ENCODE measurements around the gene ANGPTL7.

ANGPTL7 gene

DNA sequence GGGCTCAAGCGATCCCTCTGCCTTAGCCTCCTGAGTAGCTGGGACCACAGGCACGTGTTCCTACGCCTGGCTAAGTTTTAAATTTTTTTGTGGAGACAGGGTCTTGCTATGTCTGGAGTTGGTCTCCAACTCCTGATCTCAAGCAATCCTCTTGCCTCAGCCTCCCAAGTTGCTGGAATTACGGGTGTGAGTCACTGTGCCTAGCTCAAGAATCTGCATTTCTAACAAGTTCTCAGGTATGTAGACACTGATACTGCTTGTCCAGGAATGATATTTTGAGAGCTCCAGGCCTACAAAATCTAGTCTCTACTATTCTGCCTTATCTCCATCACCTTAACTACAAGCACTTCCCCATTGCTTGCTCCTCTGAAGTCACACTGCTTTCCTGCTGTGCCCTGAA is 22.3 kb downstream of the ANGPTL7 start:
- DNase-seq: no peak

DNA sequence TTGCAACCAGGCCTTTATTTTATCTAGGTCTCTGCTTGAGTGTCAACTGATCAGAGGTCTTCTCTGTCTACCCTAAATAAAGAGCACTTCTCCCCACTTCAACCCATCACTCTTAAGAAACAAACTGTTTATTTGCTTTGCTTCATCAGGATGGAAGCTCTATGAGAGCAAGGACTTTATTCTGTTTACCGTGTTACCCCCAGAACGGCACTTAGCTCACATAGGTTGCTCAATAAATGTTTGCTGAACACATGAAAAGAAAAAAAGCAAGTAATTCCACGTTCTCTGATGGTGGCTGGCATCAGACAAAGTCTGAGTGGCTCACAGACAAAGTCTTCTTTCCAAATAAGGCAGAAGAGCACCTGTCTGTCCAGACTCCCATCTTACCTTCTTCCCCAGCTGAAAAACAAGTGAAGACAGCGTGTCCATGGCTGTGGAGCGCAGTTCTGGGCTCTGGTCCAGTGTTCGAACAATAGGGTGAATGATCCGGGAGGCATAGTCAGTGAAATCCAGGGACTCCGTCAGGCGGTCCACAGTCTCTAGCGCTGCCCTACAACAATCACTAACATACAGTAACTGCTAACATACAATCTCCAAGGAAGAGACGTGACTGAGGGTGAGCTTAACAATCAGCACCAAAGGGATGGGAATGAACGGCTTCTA is 22.9 kb downstream of the ANGPTL7 start:
- no peak for DNase-seq

DNA sequence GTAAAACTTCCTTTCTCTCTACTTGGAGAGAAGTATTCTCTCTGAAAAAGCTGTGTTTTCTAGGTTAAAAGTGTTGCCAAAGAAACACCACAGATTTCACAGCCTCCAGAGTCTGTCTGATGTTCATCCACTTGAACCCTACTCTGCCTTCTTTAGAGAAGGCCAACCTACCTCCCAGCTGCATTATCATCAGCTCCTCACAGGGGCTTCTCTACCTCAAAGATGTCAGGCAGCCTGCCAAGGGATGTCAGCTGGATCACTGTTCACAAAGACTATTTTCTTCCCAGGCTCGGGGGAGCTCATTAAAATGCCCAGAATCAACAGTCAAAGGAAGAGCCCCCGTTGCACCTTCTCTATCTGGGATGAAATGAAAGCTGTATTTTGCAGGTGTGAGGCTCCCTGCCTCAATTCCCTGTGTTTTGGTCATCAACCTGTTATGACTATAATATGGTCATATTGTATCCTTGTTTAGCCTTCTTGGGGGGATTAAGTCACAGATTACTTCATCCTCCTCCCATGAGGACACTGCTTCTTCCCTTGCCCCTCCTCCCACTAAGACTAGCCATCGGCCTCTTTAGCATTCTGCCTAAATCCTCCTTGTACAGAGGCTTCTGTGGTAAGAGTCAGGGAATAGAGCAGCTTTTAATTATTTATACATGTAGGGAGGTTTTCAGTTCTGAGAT is 25.7 kb downstream of the ANGPTL7 start:
- no peak for DNase-seq

DNA sequence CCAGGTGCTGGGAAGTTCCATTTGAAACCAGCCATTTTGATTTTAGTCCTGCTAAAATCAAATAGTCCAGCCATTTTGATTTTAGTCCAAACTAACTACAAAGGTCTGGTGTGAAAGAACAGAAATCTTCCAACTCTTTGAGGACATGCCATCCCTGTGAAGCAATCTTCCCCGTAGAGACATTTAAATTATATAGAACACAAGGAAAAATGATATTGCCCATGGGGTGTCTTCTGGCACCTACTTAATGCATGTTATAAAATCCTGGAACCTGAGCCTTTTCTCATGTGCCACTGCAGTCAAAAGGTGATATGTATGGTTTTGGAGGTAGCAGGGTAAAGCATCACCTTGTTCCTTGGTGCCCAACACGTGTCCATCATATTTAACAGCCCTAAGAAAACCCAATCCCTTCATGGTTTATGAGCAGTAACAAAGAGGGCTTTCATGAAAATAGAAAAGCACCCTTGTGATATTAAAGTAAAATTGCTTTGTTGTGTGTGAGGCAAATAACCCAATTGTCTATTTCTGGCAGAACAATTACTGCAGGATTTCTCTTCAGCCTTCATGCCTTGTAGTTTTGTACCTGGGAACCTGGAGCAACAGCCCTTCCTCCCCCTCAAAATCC is 26.3 kb downstream of the ANGPTL7 start:
- no peak for DNase-seq

- DNase-seq: no peak
These were observed 26.9 kb downstream of the ANGPTL7 start for GRCh38 chr1:11216074-11216473.

DNA sequence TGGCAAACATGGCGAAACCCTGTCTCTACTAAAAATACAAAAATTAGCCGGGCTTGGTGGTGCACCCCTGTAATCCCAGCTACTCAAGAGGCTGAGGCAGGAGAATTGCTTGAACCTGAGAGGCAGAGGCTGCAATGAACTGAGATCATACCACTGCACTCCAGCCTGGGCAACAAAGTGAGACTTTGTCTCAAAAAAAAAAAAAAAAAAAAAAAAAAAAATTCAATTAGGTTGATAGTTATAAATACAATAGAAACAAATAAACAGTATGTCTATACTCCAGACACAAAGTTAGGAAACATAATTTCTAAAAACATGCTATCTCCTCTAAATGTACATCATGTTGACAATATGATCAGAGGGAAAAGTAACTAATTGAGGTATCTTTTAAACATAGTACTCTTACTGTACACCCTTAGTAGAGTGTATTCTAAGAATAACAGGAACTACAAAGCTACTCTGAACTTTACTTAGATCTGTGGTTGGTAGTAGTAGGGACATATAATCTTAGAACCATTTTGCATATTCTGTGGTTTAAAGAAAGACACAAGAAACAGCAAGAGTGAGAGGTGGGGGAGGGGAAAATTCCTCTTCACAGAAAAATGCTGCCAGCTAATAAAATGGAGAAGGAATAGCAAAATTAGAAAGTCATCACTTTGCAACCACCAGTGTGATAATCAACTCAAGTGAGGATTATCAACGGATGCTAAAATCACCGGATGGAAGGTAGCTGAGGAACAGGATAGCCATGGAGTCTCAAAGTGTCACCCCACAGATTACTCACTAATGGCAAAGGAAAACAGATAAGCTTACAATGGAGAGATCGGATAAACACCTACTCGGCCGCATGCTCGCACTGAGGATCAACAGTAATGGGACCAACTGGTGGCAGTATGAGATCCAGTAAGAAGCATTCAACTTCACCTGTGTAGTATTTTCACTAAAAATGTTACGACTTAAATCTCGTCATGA is 38.2 kb downstream of the ANGPTL7 start:
- DNase-seq: no peak

- no peak for DNase-seq
These were observed 40.0 kb downstream of the ANGPTL7 start for GRCh38 chr1:11229203-11229602.

- no peak for DNase-seq
These were observed 44.1 kb downstream of the ANGPTL7 start for GRCh38 chr1:11233208-11233607.

DNA sequence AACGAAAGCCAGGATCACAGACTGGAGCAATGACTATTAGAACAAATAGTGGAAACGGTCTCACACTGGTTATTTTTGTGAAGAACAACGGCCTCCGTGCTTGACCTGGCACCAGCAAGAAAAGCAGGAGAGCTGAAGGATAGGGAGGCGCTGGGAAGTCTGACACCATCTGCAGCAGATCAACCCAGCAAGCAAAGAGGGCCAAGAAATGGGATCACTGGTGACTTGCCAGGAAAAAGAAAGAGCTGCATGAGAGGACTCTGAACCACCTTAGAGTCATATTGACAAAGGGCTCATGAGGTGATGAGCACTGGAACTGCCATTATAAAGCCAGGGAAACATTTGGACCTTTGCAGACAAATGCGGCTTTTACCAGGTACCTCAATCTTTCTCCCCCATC is 48.2 kb downstream of the ANGPTL7 start:
- DNase-seq: no peak

DNA sequence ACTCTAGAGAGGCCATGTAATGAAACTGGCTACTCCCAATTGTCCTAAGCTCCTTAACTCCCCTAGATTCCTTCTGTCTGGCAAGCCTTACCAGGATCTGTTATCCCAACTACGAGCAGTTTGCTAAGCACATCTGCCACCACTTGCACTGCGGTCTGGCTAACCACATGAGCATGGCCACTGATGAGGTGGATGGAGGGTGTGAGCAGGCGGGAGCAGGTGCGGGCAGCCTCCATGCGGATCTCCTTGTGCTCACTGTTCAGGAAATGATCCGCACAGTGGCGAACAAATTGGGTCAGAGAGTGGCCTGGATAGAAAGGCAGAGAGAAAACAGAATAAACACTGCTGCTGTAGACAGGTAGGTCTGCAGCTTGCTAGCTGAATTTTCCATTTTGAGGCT is 49.2 kb downstream of the ANGPTL7 start:
- DNase-seq: no peak

GRCh38 chr1:11245248-11245647 is 56.1 kb downstream of the ANGPTL7 start:
- no peak for DNase-seq

All from stimulated activated CD4-positive, alpha-beta T cell treated with anti-CD3 and anti-CD28 coated beads, Interleukin-2, amount 100 ng/mL, for 48 hours (primary cell).